GM19468 (cell line): ENCODE results near the gene KIF5A.

Experiments used
- ATAC-seq: cut with Tn5 transposase; IDR thresholded peaks from one replicate; pipeline ENCODE4 v1.9.1; 2021; ENCODE audit warnings: mild to moderate bottlenecking, moderate library complexity, moderate number of reproducible peaks; ENCODE audit not compliant: unreplicated experiment; ENCODE audit errors: extremely low read depth

Gene KIF5A

DNA sequence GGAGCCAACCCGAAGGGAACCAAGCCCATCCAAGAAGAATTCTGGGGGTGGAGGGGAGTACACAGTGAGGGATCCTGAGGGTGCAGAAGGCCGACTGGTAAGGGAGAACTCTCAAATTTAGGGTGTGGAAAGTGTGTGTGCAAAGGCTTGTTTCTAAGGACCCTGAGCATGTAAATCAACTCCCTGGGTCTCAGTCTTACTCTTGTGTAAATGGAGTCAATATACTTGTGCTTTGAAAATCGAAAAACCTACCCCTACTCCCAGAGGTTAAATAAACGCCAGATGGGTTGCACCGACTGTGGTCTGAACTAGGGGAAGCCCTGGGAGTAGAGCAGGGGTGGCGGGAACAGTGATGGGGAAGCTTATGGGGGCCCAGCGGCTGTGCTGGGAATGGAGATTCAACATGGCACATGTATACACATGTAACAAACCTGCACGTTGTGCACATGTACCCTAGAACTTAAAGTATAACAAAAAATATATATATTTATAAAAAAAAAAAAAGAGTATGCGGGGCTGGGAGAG, 77.1 kb downstream of the KIF5A start:
- no peak for ATAC-seq

DNA sequence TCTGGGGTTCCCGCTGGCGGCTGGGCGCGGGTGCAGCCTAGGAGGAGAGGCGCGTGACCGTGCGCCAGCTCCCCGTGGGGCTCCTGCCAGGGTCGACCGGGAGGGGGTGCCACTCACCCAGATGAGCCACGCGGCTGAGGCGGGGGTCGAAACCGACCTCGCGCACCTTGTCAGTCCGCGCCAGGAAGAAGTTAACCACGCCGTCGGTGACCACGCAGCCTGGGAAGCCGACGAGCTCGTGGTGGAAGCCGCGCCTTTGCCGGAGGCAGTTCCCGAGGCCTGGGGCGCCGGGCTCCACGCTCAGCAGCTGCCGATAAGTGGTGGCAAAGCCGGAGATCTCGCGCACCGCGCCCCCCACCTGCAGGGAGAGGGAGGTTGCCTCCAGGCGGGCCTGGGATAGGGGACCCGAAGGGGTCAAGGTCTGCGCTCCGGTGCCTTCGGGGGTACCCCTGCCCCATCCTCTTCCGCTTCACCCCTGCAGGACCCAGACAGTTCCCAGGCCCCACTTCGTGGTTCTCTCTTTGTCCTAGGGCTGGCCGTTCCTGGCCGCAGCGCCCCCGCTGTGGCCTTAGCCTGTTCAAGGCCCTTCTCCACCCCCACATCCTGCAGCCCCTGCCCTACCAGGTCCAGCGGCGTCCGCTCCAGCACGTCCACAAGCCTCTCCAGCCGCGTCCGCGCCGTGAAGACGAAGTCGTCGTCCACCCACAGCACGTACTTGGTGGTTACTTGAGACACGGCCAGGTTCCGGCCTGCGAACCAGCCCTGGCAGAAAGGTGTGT, 77.8 kb downstream of the KIF5A start:
- no peak for ATAC-seq

DNA sequence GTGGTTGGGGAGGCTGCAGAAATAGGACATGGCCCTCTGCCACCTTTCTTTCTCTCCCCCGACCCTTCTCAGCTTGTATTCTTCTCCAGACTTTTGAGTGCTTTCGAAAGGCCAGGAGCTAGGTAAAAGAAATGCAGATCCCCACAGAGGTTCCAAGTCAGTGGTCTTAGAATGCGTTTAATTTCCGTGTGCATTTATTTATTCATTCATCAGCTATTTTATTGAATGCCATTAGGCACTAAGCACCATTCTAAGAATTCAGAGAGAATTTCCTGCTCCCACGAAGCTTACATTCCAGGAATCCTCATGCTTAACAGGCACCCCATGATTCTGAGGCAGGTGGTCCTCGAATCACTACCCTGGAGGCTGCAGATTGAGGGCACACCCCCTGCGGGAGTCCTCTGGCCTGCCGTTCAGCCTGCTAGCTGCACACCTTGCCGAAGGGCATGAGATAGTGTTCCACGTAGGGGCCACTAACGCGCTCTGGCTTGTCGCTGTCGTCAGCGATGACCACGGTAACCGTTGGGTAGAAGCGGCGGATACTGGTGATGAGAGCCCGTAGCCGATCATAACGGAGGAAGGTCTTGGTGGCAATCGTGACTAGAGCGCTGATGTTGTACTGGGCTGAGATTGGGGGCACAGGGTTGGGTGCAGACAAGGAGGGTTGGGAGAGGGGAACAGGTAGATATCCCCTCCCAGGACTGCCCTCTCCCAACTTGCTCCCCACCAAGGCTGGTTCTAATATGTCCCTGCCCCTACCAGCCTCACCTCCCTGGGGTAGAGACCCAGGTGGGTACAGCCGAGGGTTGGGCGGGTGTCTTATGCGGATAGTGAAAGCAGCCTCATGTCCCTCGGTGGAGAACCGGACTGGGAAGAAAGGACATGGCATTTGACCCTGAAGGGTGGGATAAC, 78.7 kb downstream of the KIF5A start:
- no peak for ATAC-seq

GRCh38 chr12:57629897-57630471, 80.1 kb downstream of the KIF5A start:
- ATAC-seq = no peak

DNA sequence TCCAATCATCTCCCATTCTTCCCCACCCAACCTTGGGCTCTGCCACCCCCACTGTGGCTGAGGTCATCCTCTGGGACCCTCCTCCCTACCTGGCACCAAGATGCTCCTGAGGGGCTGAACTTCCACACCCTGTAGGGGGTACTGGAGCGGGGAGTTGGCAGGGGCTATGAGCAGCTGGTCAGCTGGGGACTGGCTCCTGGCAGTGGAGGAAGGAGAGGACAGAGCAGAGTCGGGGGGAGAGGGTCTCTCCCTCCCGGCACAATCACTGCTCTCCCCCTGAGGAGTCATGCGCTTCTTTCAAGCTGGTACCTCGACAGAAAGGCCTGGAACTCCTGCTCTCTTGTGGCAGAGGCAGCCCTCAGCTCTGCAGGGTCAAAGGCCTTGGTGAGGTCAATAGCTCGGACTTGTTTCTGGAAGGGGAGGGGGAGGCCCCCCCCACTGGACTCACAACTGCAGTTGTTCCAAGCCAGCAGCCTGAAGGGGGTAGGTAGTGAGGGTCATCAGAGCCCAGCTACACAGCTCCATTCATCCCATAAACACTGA, 81.1 kb downstream of the KIF5A start:
- no peak for ATAC-seq

- ATAC-seq = no peak
Observed at GRCh38 chr12:57631566-57632072, 81.8 kb downstream of the KIF5A start.

GRCh38 chr12:57632073-57632957, 82.5 kb downstream of the KIF5A start:
- ATAC-seq = no peak

DNA sequence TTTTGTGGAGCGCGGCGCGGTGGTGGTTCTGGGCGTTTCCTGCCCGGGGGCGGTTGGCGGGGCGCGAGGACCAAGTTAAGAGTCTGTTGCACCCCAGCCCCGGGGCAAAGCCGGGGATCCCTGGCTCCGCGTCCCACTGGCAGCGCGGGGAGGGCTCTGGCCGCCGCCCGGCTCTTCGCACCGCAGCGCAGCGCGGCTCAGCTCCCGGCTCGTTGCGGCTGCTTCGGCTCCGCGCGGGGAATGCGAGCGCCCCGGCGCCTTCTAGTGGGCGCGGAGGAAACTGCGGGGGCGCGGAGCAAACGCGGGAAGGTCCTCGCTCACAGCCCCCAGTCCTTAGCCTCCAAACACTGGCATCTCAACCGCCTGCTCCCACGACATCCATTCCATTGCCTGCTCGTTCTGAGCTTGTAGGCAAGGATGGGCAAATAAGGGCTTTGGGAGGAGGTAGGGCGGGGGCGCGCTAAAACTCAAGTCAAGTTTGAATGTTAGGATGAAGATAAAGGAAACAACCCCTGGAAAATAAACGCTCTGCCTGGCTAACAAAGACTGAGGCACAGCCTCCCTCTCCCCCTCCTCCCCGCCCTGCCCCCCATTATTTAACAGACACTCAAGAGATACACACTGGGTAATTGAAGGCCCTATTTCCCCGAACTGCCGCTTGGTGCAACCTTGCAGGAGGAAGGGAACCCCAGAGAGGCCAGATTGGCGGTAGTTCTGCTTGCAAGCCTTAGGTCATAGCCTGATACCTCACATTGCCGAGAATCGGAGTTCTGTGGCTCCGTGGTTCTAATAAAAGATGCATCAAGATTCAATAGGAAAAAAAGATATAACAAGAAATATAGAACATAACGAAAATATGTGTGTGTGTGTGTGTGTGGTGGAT, 83.4 kb downstream of the KIF5A start, which contains the start of gene B4GALNT1:
TSS of gene B4GALNT1 (minus strand) at position 244 of the 883 bp plus-strand sequence. CDS start 1,069 bp downstream, outside the sequence.
- peak; percentile 58 for ATAC-seq
